PC-3 (cell line): ENCODE results near the gene PRPF40A. TPM values are rescaled to one million over a fixed set of nuclear protein-coding genes. Genes with fewer than 3 reads are reported as not detected.

Source experiments
- ATAC-seq: fragments of 200-7000 bp; cut with Tn5 transposase; 2 replicates; pipeline ENCODE4 v1.9.1; 2020; ENCODE audit warnings: mild to moderate bottlenecking, moderate library complexity
- BruUV-seq: library from RNA; stranded (reverse); fragments of 400-500 nt; replicated peaks from 2 replicates; lab custom pipeline; 2021; lab: Mats Ljungman, UMichigan
- CTCF ChIA-PET: fragments of 300-600 bp; sonication (Branson Sonifier 250); formaldehyde crosslinking; loops from one replicate; lab custom pipeline; 2022; ENCODE audit warnings: antibody characterized with exemption; lab: Charles Lee
- POLR2A ChIA-PET: fragments of 300-600 bp; sonication (Branson Sonifier 250); formaldehyde crosslinking; loops from one replicate; lab custom pipeline; 2022; ENCODE audit warnings: antibody characterized with exemption; ENCODE audit not compliant: unreplicated experiment; lab: Charles Lee
- DNase-seq: peaks from one replicate; pipeline ENCODE4 v3.0.0-alpha.2; 2015
- H2AFZ ChIP-seq: fragments of 300-600 bp; sonication (generic); 2 replicates; pipeline ENCODE4 v1.6.0; 2016; ENCODE audit warnings: antibody characterized with exemption, low read length
- H3F3A ChIP-seq: fragments of 300-600 bp; sonication (generic); one replicate; pipeline ENCODE4 v1.6.0; 2017; ENCODE audit warnings: antibody characterized with exemption, low read length, control low read depth, mild to moderate bottlenecking; ENCODE audit not compliant: unreplicated experiment
- H3K27ac ChIP-seq: fragments of 300-600 bp; sonication (generic); 2 replicates; pipeline ENCODE4 v1.5.1; 2016; ENCODE audit warnings: mild to moderate bottlenecking, low read length
- H3K27me3 ChIP-seq: fragments of 300-600 bp; sonication (generic); 2 replicates; pipeline ENCODE4 v1.6.1; 2016; ENCODE audit warnings: low read length, mixed read lengths
- H3K36me3 ChIP-seq: fragments of 300-600 bp; sonication (generic); 2 replicates; pipeline ENCODE4 v1.6.1; 2016; ENCODE audit warnings: low read depth, mixed run types, low read length, mixed read lengths
- H3K4me1 ChIP-seq: fragments of 300-600 bp; sonication (generic); 2 replicates; pipeline ENCODE4 v1.5.1; 2016; ENCODE audit warnings: low read length; ENCODE audit not compliant: insufficient read depth
- H3K4me2 ChIP-seq: fragments of 300-600 bp; sonication (generic); 2 replicates; pipeline ENCODE4 v1.6.0; 2016; ENCODE audit warnings: low read length
- H3K4me3 ChIP-seq: fragments of 300-600 bp; sonication (generic); 2 replicates; pipeline ENCODE4 v1.5.1; 2016; ENCODE audit warnings: mild to moderate bottlenecking, low read length, mixed read lengths
- H3K79me2 ChIP-seq: fragments of 300-600 bp; sonication (generic); 2 replicates; pipeline ENCODE4 v1.6.1; 2017; ENCODE audit warnings: low read length, mixed read lengths
- H3K9ac ChIP-seq: fragments of 300-600 bp; sonication (generic); 2 replicates; pipeline ENCODE4 v1.6.0; 2016; ENCODE audit warnings: mild to moderate bottlenecking, low read length
- H3K9me2 ChIP-seq: fragments of 300-600 bp; sonication (generic); replicated peaks from 2 replicates; pipeline ENCODE4 v1.6.1; 2016; ENCODE audit warnings: mixed run types, low read length, mixed read lengths
- H3K9me3 ChIP-seq: fragments of 300-600 bp; sonication (generic); 2 replicates; pipeline ENCODE4 v1.6.1; 2016; ENCODE audit warnings: low read length, mixed read lengths
- H4K20me1 ChIP-seq: fragments of 300-600 bp; sonication (generic); 2 replicates; pipeline ENCODE4 v1.6.1; 2016; ENCODE audit warnings: low read length, mixed read lengths
- CTCF ChIP-seq: fragments of 300-600 bp; sonication (generic); conservative IDR thresholded peaks from 2 replicates; pipeline ENCODE4 v1.5.1; 2017; ENCODE audit warnings: antibody characterized with exemption, low read depth, mild to moderate bottlenecking, low read length
- EZH2 ChIP-seq: fragments of 300-600 bp; sonication (generic); IDR thresholded peaks from one replicate; pipeline ENCODE4 v1.6.1; 2017; ENCODE audit warnings: antibody characterized with exemption, mild to moderate bottlenecking, low read length; ENCODE audit not compliant: unreplicated experiment
- EZH2phosphoT487 ChIP-seq: fragments of 300-600 bp; sonication (generic); IDR thresholded peaks from 2 replicates; pipeline ENCODE4 v1.6.1; 2018; ENCODE audit warnings: mild to moderate bottlenecking, antibody characterized with exemption, low read length, borderline replicate concordance
- intact Hi-C: fragments of 100-400 bp; cut with micrococcal nuclease; formaldehyde crosslinking; loops from 2 replicates; pipeline ENCODE4 v1.9.0; 2023
- total RNA-seq: library from RNA; depleted of rRNA; stranded (reverse); fragments of >200 nt; gene quantifications from 2 replicates; pipeline ENCODE4 v1.2.3, GENCODE V29; 2014

The PRPF40A gene
- total RNA-seq, 1 experiment from 2014 or later: 140 TPM

- Histone ChIP-seq H3K4me2 (no peak overlapping the region), H3K9me3 (no peaks in the 10 kb centered on the region), H4K20me1 (no peaks in the 10 kb centered on the region), H3K4me1 (peaks cover 20% of the 10 kb centered on the region), H3K79me2 (no peaks in the 10 kb centered on the region), H3F3A (peaks cover 3% of the 10 kb centered on the region), H3K4me3 (no peak overlapping the region), H3K9ac (no peak overlapping the region), H2AFZ (no peak overlapping the region), H3K9me2 (no peaks in the 10 kb centered on the region), H3K36me3 (peaks cover 19% of the 10 kb centered on the region; the same call in 1 of the 2 replicates), H3K27ac (no peak overlapping the region), H3K27me3 (no peaks in the 10 kb centered on the region)
- TF ChIP-seq CTCF (peak; percentile 50), EZH2 (no peak)
- ChIA-PET CTCF (no interaction called here), POLR2A (interaction anchor here (0.7 kb wide), 1 partner anchor 304 kb away, joined by 4 read pairs; no protein-coding TSS in a partner anchor)
- ATAC-seq (peak; percentile 35), DNase-seq (peak; percentile 34)
- BruUV-seq: TSS peak; percentile 33
- intact Hi-C loops: no loop called here
These were observed 68.9 kb downstream of the PRPF40A start for GRCh38 chr2:152648336-152648735.

GRCh38 chr2:152647552-152647951 is 69.7 kb downstream of the PRPF40A start:
- peaks cover 3% of the 10 kb centered on the region for H3F3A ChIP-seq
- H3K27ac ChIP-seq: peak overlapping the region; percentile 11; the same call in 1 of the 2 replicates
- H3K4me2 ChIP-seq: no peak overlapping the region
- no peaks in the 10 kb centered on the region for H4K20me1 ChIP-seq
- CTCF ChIA-PET: interaction anchor here (0.6 to 1.7 kb wide), 3 partner anchors 11 to 608 kb away, joined by 3 to 8 read pairs (median 4); partner anchors contain the start of gene STAM2
- H3K9ac ChIP-seq: no peak overlapping the region
- no peaks in the 10 kb centered on the region for H3K79me2 ChIP-seq
- intact Hi-C loops: no loop called here
- POLR2A ChIA-PET: interaction anchor here (0.6 kb wide), 1 partner anchor 70 kb away, joined by 4 read pairs; the partner anchor contains the start of gene PRPF40A
- TF ChIP-seq EZH2 (no peak), CTCF (no peak)
- H3K9me3 ChIP-seq: no peaks in the 10 kb centered on the region
- peak; percentile 21 for ATAC-seq
- no peak overlapping the region for H2AFZ ChIP-seq
- H3K27me3 ChIP-seq: no peaks in the 10 kb centered on the region
- peaks cover 18% of the 10 kb centered on the region; the same call in 1 of the 2 replicates for H3K36me3 ChIP-seq
- H3K9me2 ChIP-seq: no peaks in the 10 kb centered on the region
- H3K4me1 ChIP-seq: peaks cover 20% of the 10 kb centered on the region
- no peak for DNase-seq
- BruUV-seq: no TSS peak
- no peak overlapping the region for H3K4me3 ChIP-seq

GRCh38 chr2:152646775-152647174 is 70.5 kb downstream of the PRPF40A start:
- peaks cover 3% of the 10 kb centered on the region for H3F3A ChIP-seq
- no peak overlapping the region for H3K9ac ChIP-seq
- CTCF ChIA-PET: interaction anchor here (0.6 to 1.7 kb wide), 3 partner anchors 11 to 471 kb away, joined by 3 to 8 read pairs (median 3); partner anchors contain the start of gene STAM2
- POLR2A ChIA-PET: interaction anchor here (0.6 to 0.7 kb wide), 5 partner anchors 17 to 592 kb away, joined by 3 to 9 read pairs (median 5); partner anchors contain the start of gene PRPF40A
- ATAC-seq (peak; percentile 91), DNase-seq (peak; percentile 88)
- TF ChIP-seq CTCF (no peak), EZH2phosphoT487 (no peak), EZH2 (no peak)
- no peak overlapping the region for H2AFZ ChIP-seq
- no peaks in the 10 kb centered on the region for H3K9me2 ChIP-seq
- H3K27me3 ChIP-seq: no peaks in the 10 kb centered on the region
- peak overlapping the region; percentile 11; the same call in 1 of the 2 replicates for H3K27ac ChIP-seq
- peaks cover 13% of the 10 kb centered on the region; the same call in 1 of the 2 replicates for H3K36me3 ChIP-seq
- peaks cover 20% of the 10 kb centered on the region for H3K4me1 ChIP-seq
- intact Hi-C loops: no loop called here
- no peaks in the 10 kb centered on the region for H3K79me2 ChIP-seq
- no peaks in the 10 kb centered on the region for H4K20me1 ChIP-seq
- no peak overlapping the region for H3K4me2 ChIP-seq
- no TSS peak for BruUV-seq
- no peak overlapping the region for H3K4me3 ChIP-seq
- no peaks in the 10 kb centered on the region for H3K9me3 ChIP-seq
